Measurements from ENCODE around the gene MEDAG.

The MEDAG gene

DNA sequence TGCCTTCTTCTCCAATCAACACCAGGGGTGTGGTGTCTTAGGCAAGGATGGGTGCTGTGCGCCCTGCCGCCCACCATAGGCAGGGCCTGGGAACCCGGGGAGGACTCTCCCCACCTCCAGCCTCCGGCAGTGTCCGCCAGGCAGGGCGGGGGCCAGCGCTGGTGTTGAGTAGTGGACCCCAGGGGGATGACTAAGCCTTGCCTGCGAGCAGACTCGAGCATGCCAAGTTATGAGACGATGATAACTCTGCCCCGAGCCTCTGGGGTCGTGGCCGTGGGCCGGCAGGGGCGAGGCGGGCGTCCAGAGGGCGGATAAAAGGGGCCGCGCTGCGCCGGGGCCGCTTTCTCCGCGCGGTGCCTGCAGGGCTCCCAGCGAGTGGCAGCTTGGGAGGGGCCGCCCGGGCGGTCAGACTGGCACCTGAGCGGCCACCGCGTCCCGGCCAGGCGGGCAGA, at the start of gene MEDAG:
Gene MEDAG, plus strand, starts transcription at position 340 of the 452 bp plus-strand sequence. CDS start 245 bp downstream, outside the sequence.
- DNase-seq (ENCODE audit: low read depth, low spot score): no peak

DNA sequence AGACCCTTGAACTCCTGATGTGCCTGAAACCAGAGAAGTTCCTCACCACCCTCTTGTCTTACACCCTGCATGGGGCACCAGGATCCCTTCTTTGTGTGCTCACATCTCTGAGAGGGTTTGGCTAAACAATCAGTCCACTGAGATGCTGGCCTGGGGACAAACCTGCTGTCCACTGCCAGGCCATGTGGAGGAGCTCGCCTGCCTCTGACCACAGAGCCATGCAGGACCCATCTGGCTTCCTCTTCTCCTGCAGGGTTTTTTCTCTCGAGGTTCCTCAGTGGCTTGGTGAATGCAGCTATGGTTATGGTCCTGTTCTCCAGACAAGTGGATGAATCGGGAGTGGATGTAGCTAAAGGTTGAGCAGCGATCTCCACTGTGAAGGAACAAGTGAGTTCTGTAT, 49.1 kb upstream of the MEDAG start:
- no peak for DNase-seq (ENCODE audit: low read depth, low spot score)

DNA sequence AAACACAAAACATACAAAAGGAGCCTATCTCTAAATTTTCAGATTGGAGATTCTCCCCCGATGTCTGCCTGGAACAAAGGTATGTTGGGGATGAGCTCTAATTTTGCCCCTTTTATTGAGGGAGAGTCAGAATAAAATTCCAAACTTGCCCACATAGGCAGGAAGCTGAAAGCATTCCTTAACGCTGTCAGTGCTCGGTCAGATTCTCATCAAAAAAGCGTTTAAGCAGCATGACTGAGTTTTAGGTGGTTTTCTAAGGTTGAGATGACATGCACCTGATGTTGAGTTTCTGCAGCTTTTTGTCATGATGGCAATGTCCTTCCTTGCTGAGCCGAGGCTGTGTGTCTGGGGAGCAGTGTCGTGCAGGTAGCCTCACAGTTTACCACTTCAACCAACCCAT, 48.4 kb upstream of the MEDAG start:
- DNase-seq (ENCODE audit: low read depth, low spot score): no peak

DNA sequence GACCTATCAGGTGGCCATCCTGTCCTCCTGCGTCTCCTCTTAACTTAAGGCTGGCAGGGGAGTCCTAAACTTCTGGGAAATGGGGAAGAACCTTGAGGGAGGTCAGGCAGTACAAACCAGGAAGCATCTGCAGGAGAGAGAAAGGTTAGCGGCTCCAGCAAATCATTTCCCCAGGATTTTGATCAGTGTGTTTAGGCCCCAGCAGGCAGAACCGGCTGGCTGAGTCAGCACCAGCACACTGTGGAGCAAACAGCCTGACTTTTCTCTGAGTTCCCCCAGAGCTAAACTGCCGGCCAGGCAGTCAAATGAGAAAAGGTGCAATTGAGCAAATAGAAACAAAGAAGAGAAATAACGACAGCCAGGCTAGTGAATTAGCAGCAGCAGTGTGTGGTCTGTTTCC, 46.7 kb upstream of the MEDAG start:
- DNase-seq (ENCODE audit: low read depth, low spot score): peak; percentile 82

DNA sequence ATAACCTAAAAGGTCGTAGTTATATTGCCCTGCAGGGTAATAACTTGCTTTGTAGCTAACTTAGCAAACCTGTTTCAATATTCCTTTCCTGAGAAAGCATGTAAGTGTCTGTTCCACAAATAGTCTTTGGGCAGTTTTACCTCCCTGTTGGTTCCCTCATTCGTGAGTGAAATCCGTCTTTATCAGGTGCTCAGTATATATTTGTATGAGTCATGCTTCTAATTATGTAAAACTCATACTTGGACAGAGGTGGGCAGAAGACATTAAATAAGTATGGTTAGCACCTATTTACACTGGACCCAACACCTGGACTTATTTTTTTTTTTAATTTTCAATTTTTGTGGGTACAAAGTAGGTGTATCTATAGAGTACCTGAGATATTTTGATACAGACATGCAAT, 44.9 kb upstream of the MEDAG start:
- DNase-seq (ENCODE audit: low read depth, low spot score): no peak

DNA sequence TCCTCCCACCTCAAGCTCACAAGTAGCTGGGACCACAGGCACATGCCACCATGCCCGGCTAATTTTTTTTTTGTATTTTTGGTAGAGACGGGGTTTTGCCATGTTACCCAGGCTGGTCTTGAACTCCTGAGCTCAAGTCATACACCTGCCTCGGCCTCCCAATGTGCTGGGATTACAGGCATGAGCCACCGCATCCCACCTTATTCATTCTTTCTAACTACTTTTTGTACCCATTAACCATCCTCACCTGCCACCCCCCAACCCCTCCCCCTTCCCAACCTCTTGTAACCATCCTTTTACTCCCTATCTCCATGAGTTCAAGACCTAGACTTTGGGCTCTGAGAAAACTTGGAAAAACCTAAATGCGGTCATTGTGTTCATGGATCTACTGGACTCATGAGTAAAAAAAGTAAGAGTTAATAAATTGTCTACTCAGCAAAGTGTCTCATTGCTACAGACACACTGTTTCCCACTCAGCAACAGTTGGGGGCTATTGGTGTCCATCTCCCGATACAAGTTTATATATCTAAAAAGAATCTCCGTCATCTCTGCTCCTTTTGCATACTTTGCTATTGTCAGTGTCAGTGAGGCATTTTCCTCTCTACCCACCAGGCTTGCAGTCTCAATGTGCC, 44.1 kb upstream of the MEDAG start:
- DNase-seq (ENCODE audit: low read depth, low spot score): no peak

DNA sequence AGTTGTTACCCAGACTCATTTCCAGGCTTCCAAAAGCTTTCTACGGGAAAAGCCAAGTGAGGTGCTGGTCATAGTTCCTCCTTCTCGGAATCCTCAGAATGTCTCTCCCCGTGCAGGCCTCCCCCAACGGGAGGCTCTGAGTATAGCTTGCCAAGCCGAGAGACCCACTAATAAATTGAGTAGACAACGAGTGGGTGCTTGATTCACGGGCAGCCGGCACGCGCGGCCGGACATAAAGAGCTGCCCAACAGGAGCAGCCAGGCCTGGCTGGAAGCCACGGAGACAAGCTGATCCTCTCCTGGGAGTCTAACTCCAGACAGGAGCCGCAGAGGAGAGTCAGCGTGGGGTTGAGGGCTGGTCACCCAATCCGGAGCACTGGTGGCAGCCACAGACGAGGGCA, 43.4 kb upstream of the MEDAG start:
- DNase-seq (ENCODE audit: low read depth, low spot score): peak; percentile 53

DNA sequence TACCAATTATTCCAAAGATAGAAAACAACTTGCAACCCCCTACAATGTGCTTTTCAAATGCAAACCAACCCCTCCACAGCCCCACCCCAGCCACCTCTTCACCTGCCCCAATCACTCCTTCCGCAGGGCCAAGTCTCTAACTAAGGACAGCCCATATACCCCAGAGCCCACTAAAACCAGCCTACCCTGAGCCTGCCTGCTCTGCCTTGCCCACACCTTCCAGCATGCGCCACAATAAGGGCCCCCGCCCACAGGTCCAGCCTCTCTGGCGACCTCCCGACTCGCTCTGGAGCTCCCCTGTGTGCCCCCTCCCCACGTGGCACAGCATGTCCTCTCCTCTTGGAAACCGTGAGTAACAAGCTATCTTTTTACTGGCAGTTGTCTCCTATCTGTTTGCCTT, 42.8 kb upstream of the MEDAG start:
- DNase-seq (ENCODE audit: low read depth, low spot score): peak; percentile 84

DNA sequence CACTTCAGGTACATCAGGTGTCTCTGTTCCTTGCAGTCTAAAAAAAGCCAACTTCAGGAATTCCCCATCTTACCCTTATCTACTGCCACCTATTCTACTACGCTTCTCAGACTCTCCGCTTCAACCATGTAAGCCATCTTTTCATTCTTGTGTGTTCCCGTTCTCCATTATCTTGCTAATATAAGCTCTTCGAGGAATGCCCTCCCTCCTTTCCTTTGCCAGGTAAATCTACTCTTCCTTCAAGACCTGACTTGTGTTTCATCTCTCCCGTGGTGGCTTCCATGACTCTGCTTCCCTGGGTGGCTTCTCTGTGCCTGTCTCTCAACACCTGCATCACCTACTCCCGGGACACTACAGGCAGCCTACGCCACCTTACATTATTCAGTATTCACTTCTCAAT, 42.3 kb upstream of the MEDAG start:
- no peak for DNase-seq (ENCODE audit: low read depth, low spot score)

DNA sequence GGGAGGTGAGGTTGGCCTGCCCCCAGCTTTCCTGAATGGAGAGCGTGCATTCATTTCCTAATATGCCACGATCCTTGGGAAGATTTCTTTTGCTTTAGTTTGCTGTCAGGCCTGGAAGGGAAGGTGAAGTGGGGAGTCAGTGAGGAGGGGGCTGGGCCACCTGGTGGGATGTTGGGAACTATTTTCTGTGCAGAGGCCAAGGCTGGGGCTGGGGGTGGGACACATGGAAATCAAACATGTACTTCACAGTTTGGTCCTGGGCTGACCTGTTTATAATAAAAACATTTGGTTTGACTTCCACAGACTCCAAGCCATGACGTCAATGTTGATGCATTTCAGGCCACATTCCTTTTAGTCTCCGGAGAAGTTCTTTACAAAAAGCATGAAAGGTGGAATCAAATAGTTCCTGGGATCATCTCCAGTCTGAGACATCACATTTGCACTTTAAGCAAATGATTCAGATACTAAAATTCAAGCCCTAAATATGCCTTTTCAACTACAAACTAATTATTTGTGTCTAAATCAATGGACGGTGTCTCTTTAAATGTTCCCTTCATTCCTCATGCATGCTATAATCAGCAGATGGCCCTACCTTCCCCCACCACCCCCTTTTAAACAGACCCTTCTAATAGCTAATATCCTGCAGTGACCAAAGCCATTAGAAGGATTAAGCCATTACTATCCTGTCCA, 41.5 kb upstream of the MEDAG start:
- no peak for DNase-seq (ENCODE audit: low read depth, low spot score)

DNA sequence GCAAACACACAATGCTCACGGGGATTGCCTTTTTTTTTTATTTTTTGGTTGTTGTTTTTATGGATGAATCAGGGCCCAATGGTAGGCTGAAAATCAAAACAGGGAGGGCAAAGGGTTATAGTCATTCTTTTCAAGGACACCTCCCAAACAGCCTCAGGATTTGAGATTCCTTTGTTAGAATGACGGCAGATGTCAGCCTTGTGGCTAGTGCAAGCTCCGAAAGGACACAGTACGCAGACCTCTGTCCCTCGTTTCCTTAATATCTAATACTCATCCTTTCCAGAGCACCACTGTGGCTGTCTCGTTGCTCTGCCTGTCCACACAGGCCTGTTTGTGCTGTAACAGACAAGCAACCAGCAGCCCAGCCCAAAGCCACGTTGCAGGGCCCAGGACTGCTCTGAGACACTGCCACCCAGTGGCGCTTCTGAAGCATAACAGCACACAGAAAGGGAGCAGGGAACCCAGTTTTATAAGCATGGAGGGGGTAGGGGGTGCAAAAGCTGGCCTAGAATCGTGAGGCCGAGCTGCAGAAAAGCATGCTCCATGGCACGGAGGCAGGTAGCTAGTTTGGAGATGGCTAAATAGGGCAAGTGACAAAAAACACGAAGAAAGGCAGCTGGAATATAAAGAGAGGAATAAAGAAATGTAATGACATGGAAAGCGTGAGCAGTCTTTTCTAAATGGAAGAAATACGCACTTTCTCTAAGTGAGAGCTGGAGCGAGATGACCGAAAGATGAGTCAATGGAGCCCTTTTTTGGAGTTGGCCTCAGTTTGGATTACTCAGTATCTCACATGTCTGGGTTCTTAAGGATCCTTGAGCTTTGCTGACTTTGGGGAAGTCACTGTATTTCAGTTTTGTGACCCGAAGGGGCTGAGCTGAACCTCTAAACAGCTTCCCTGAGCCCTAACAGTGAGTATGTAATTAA, 40.7 kb upstream of the MEDAG start:
- peak; percentile 86 for DNase-seq (ENCODE audit: low read depth, low spot score)

DNA sequence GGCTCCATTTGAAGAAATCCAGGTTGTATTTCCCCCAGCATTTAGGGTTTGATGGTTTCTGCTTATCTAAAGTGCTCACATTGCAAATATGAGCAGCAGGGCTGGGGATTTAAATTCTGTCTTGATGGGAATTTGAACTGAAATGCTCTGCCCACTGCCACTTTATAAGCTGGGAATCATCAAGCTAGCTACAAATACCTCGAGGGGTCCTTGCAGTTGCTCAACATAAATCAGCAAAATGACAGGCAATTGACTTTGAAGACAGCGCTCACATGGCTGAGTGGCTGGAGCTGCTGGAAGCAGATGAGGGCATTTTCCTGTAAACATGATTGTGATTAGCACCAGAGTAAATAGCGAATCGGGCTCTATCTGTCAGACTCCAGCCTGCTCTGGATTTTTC, 39.4 kb upstream of the MEDAG start:
- DNase-seq (ENCODE audit: low read depth, low spot score): no peak

DNA sequence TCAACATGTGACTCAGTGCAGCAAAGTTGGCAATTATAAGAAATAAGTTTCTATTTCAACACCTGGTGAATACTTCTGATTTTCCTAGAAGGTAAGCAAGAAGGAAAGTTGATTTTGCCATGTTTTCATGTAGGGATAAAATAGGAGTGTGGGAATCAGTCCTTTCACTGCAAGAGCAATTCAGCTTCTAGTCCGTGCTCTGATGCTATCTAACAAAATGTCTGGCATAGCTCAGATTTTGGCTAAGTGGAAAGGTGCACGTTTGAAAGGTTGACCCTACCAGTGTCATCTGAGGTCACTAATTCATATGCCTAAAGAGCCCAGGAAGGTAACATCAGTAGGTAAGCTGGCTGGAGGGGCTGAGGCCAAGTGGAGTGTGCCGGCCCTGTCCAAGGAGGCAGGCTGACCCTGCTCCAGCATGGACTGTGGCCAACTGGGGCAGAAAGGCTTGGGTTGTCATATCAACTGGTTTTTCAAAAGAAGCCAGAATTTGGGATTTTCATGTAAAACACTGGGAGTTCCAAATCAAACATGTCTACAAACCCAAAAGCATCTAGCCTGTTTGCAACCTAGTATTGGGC, 38.9 kb upstream of the MEDAG start:
- no peak for DNase-seq (ENCODE audit: low read depth, low spot score)

DNA sequence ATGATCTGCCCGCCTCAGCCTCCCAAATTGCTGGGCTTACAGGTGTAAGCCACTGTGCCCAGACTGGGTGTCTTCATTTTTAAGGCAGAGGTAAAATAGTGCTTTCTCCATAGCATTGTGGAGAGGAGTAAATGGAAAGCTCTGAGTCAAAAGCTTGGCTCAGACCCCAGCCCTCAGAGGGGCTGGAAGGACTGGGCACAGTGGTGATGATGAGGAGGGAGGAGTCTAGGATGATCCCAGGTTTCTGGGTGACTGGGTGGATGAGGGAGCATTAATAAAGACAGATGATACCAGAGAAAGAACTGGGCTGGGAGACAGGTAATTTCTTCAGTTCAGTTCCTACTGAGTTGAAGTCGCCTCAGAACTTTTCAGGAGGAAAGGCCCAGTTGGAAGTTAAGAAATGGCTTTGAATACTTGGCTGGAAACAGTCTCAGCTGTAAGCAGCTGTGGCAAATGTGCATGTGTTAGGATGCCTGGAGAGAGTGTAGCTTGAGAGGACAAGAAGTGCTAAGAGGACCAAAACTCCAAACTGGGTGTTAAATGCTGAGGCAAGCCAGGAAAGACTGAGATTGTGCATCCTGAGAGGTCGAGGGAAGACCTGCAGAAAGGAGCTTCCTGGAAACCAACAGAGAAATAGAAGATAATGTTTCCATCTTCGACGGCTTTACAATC, 37.1 kb upstream of the MEDAG start:
- DNase-seq (ENCODE audit: low read depth, low spot score): no peak

DNA sequence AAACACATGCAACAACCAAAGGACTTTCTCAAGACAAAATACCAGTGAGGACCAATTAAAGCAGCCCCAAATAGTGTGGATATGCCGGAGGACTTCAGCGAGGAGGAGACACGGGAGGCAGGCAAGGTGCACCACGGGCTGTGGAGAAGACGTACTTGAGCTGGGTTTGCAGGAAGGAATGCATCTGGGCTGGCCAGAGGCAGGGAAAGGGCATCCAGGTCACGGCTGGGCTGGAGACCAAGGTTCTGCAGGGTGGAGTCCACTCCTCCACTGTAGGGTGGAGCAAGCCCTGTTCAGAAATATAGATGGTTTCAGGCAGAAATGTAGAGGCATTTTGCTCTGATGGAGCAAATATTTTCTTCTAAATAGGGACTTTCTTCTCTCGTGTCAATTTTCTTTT, 36.6 kb upstream of the MEDAG start:
- DNase-seq (ENCODE audit: low read depth, low spot score): no peak

DNA sequence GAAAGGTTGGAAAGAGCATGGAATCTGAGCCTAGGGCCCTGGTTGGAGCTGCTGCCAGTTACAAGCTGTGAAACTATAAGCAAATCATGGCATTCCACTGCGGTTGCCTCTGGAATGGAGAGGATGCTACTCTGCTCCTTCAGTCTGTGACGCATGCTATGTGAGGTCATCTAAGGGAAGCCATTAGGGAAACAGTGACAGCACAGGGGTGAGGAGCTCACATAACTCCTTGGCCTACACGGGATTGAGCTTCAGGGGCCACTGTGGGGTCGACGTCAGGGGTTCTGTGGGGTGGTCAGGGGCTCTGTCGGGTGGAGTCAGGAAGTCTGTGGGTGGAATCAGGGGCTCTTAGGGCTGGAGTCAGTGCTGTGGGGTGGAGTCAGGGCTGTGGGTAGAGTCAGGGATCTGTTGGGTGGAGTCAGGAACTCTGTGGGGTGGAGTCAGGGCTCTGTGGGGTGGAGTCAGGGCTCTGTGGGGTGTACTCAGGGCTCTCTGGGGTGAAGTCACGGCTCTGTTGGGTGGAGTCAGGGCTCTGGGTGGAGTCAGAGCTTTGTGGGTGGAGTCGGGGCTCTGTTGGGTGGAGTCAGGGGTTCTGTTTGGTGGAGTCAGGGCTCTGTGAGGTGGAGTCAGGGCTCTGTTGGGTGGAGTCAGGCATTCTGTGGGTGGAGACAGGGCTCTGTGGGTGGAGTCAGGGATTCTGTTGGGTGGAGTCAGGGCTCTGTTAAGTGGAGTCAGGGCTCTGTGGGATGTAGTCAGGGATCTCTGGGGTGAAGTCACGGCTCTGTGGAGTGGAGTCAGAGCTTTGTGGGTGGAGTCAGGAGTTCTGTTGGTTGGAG, 35.8 kb upstream of the MEDAG start:
- peak; percentile 98 for DNase-seq (ENCODE audit: low read depth, low spot score)

DNA sequence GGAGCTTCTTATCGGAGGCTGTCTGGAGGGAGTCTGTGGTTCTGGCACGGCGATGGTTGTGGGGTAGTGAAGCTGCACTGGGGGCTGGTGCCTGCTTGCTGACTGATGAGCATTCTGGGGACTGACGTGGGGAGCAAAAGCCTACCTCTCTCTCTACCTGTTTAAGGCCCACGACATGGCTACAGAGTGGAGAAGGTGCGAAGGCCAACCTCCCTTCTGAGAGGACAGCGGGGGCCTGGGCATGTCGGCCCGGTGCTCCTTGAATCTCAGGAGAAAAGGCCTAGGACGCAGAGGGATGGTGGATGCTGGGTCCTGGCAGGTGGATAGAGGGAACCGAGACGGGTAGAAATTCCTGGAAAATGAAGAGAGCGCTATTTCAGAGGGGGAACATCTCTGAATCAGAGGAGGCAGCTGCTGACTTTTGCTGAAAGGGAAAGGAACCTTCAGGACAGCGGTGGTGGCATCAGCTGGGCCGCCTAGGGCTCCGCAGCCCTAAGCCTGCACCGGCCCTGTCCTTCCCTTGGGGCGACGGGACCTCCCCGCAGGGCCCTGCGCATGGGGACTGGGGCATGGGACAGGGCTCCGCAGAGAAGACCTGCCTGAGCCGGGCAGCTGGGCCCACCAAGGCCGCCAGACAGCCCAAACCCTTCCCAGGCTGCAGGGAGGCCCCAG, 35.0 kb upstream of the MEDAG start:
- DNase-seq (ENCODE audit: low read depth, low spot score): no peak

DNA sequence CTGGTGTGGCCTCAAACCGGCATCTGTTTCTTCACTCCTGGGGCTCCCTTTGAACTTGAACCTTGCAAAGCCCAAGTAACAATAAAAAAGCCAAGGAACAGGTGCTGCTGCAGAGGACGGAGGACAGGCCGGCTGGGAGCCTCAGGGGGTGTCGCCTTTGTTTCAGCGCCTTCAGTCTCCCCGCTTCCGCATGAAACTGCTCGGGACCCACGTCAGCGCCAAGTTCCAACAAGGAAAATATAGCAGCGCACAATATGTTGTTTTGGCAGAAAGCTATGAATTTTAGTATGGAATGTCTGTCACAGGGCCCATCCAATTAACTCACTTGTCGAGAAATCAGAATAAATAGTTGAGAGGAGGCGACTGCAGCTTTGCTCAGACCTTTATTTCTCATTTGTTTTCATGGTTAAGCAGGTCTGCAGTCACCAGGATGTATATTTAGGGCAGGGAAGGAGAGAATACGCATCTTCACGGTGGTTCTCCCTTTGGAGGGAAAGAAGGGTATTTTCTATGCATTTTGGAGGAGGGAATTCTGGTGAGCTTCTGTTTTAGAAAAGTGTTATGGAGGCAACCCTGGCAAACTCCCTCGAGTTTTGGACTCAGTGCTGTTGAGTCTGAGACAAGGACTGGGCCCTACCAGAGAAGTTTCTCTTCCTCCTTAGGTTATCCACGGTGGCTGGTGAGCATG, 34.3 kb upstream of the MEDAG start:
- DNase-seq (ENCODE audit: low read depth, low spot score): no peak

DNA sequence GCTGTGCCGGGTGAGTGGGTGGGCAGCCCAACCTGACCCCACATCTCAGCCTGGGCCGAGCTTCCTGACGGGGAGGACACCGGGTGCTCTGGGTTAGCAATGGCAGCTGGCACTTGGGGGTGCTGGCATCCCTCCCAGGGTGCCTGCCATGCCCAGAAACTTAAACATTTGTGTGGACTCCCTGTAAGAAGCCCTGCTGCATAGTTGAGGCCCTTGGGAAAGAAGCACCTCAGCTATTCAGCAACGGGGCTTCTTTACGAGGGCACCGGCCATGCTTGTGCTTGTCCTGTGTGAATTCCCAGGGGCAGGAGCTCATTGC, 33.8 kb upstream of the MEDAG start:
- DNase-seq (ENCODE audit: low read depth, low spot score): no peak
